IMR-90 (cell line): Measurements from ENCODE around the gene HBEGF. TPM values are rescaled to one million over a fixed set of nuclear protein-coding genes. Genes with fewer than 3 reads are reported as not detected.
A peak's percentile ranks its signal among the peaks of the same experiment; 100 is the strongest.

Experiments used
- ATAC-seq: fragments of 200-7000 bp; cut with Tn5 transposase; 2 replicates; pipeline ENCODE4 v1.9.1; 2020; ENCODE audit warnings: low read depth, mild to moderate bottlenecking, moderate library complexity
- Bru-seq: library from RNA; stranded (reverse); fragments of 400-500 nt; gene quantifications from one replicate; lab custom pipeline; 2021; lab: Mats Ljungman, UMichigan
- BruChase-seq, 2 experiments: library from RNA; stranded (reverse); fragments of 400-500 nt; gene quantifications; one replicate each; lab custom pipeline; 2021; lab: Mats Ljungman, UMichigan
- BruUV-seq: library from RNA; stranded (reverse); fragments of 400-500 nt; replicated peaks from 2 replicates; lab custom pipeline; 2021; lab: Mats Ljungman, UMichigan
- CTCF ChIA-PET: fragments of 300-600 bp; formaldehyde crosslinking; extraction: SDS; loops from one replicate; lab custom pipeline; 2021; ENCODE audit warnings: antibody characterized with exemption; lab: Yijun Ruan, JAX
- POLR2A ChIA-PET: fragments of 300-600 bp; sonication (Branson Sonifier 250); formaldehyde crosslinking; loops from one replicate; lab custom pipeline; 2022; ENCODE audit warnings: antibody characterized with exemption; ENCODE audit not compliant: unreplicated experiment; lab: Charles Lee
- DNase-seq: peaks from one replicate; pipeline ENCODE4 v3.0.0; 2013
- H2AFZ ChIP-seq: replicated peaks from 2 replicates; pipeline ENCODE3; 2013; ENCODE audit warnings: low read length, mild to moderate bottlenecking; ENCODE audit not compliant: poor library complexity
- H2AK5ac ChIP-seq: 2 replicates; pipeline ENCODE4 v1.6.1; 2013; ENCODE audit warnings: low read depth, low read length, inconsistent platforms
- H2AK9ac ChIP-seq: replicated peaks from 2 replicates; pipeline ENCODE3; 2013; ENCODE audit warnings: mild to moderate bottlenecking, low read depth, low read length, moderate library complexity; ENCODE audit not compliant: poor library complexity
- H2BK120ac ChIP-seq: 2 replicates; pipeline ENCODE4 v1.6.1; 2013; ENCODE audit warnings: low read depth, low read length, inconsistent platforms
- H2BK15ac ChIP-seq: 3 replicates; pipeline ENCODE4 v1.6.1; 2013; ENCODE audit warnings: low read depth, low read length, inconsistent platforms
- H2BK20ac ChIP-seq: 2 replicates; pipeline ENCODE4 v1.6.1; 2013; ENCODE audit warnings: low read depth, mild to moderate bottlenecking, inconsistent platforms, low read length, moderate library complexity
- H2BK5ac ChIP-seq: 2 replicates; pipeline ENCODE4 v1.6.1; 2013; ENCODE audit warnings: mild to moderate bottlenecking, low read depth, low read length, inconsistent platforms; ENCODE audit not compliant: poor library complexity, severe bottlenecking
- H3K14ac ChIP-seq: replicated peaks from 2 replicates; pipeline ENCODE4 v1.6.1; 2013; ENCODE audit warnings: low read depth, low read length, inconsistent platforms
- H3K18ac ChIP-seq: 2 replicates; pipeline ENCODE4 v1.6.1; 2013; ENCODE audit warnings: low read depth, low read length, control low read depth
- H3K23ac ChIP-seq: 2 replicates; pipeline ENCODE4 v1.6.1; 2013; ENCODE audit warnings: low read depth, low read length, inconsistent platforms
- H3K27ac ChIP-seq: 2 replicates; pipeline ENCODE4 v1.5.1; 2013; ENCODE audit warnings: mild to moderate bottlenecking, control low read depth, low read length; ENCODE audit not compliant: insufficient read depth
- H3K27me3 ChIP-seq: 2 replicates; pipeline ENCODE4 v1.6.1; 2013; ENCODE audit warnings: low read length; ENCODE audit not compliant: control insufficient read depth, insufficient read depth
- H3K36me3 ChIP-seq: 2 replicates; pipeline ENCODE4 v1.6.1; 2013; ENCODE audit warnings: low read length, mixed read lengths; ENCODE audit not compliant: control insufficient read depth, insufficient read depth
- H3K4ac ChIP-seq: 2 replicates; pipeline ENCODE4 v1.6.1; 2013; ENCODE audit warnings: low read depth, low read length, inconsistent platforms
- H3K4me1 ChIP-seq: 2 replicates; pipeline ENCODE4 v1.6.1; 2013; ENCODE audit warnings: low read length, mixed read lengths; ENCODE audit not compliant: control insufficient read depth, insufficient read depth
- H3K4me2 ChIP-seq: 2 replicates; pipeline ENCODE4 v1.6.1; 2013; ENCODE audit warnings: low read depth, mild to moderate bottlenecking, control low read depth, low read length, moderate library complexity
- H3K4me3 ChIP-seq: 2 replicates; pipeline ENCODE4 v1.5.1; 2013; ENCODE audit warnings: low read depth, mild to moderate bottlenecking, control low read depth, low read length, moderate library complexity; ENCODE audit not compliant: insufficient read depth
- H3K56ac ChIP-seq: 2 replicates; pipeline ENCODE4 v1.6.1; 2013; ENCODE audit warnings: low read length, inconsistent platforms; ENCODE audit not compliant: insufficient read depth; ENCODE audit errors: extremely low read depth
- H3K79me1 ChIP-seq, 2 experiments: 2 replicates each; pipeline ENCODE4 v1.6.1; 2013; ENCODE audit warnings: low read length in 2 of 2, inconsistent platforms in 1 of 2, low read depth in 1 of 2
- H3K9ac ChIP-seq: 2 replicates; pipeline ENCODE4 v1.6.1; 2013; ENCODE audit warnings: low read depth, low read length, control low read depth
- H3K9me1 ChIP-seq: 2 replicates; pipeline ENCODE4 v1.6.1; 2013; ENCODE audit warnings: low read length, inconsistent platforms; ENCODE audit not compliant: insufficient read depth
- H3K9me3 ChIP-seq: 2 replicates; pipeline ENCODE4 v1.6.1; 2013; ENCODE audit warnings: low read length; ENCODE audit not compliant: control insufficient read depth, insufficient read depth
- H4K20me1 ChIP-seq: 2 replicates; pipeline ENCODE4 v1.6.1; 2013; ENCODE audit warnings: low read length, inconsistent platforms; ENCODE audit not compliant: insufficient read depth
- H4K5ac ChIP-seq: 2 replicates; pipeline ENCODE4 v1.6.1; 2013; ENCODE audit warnings: mild to moderate bottlenecking, low read depth, low read length, control low read depth
- H4K8ac ChIP-seq, 2 experiments: 2 replicates each; pipeline ENCODE4 v1.6.1; 2013; ENCODE audit warnings: low read depth in 2 of 2, low read length in 2 of 2, control low read depth in 1 of 2, inconsistent platforms in 1 of 2
- H4K91ac ChIP-seq: 2 replicates; pipeline ENCODE4 v1.6.1; 2013; ENCODE audit warnings: low read depth, low read length, inconsistent platforms; ENCODE audit not compliant: insufficient read depth
- BHLHE40 ChIP-seq: fragments of 150-350 bp; IDR thresholded peaks from 2 replicates; pipeline ENCODE4 v1.6.1; 2016; ENCODE audit warnings: mild to moderate bottlenecking, low read depth, low read length
- CTCF ChIP-seq: conservative IDR thresholded peaks from 2 replicates; pipeline ENCODE4 v1.5.1; 2012; ENCODE audit warnings: mild to moderate bottlenecking, low read depth, low read length, improper control_type of control experiment
- FOS ChIP-seq: fragments of 150-350 bp; IDR thresholded peaks from 2 replicates; pipeline ENCODE4 v1.6.1; 2016; ENCODE audit warnings: low read depth, low read length
- MAZ ChIP-seq: IDR thresholded peaks from 2 replicates; pipeline ENCODE4 v1.6.1; 2012; ENCODE audit warnings: low read depth, mild to moderate bottlenecking, low read length, improper control_type of control experiment, moderate library complexity, borderline replicate concordance
- MXI1 ChIP-seq: IDR thresholded peaks from 2 replicates; pipeline ENCODE4 v1.6.1; 2012; ENCODE audit warnings: low read depth, mild to moderate bottlenecking, low read length, moderate library complexity, borderline replicate concordance
- POLR2A ChIP-seq: IDR thresholded peaks from 2 replicates; pipeline ENCODE4 v1.6.1; 2012; ENCODE audit warnings: mild to moderate bottlenecking, low read depth, low read length
- SMC3 ChIP-seq: fragments of 150-350 bp; IDR thresholded peaks from 2 replicates; pipeline ENCODE4 v1.6.1; 2016; ENCODE audit warnings: low read depth, mild to moderate bottlenecking, antibody characterized with exemption, low read length, moderate library complexity
- WGBS, 2 experiments: methylation state at CpG; one replicate each; pipeline versions ENCODE4 v1.1.5 to v1.1.7; 2013; ENCODE audit warnings: missing lambda C conversion rate in 2 of 2; ENCODE audit not compliant: insufficient read length in 1 of 2; ENCODE audit errors: extremely low coverage in 2 of 2; 5-methylcytosine and 5-hydroxymethylcytosine counted together
- dilution Hi-C: fragments of 300-500 bp; cut with HindIII; formaldehyde crosslinking; loops from one replicate; pipeline ENCODE4 v1.14.3; 2018; ENCODE audit warnings: low sequenced_read_pairs; ENCODE audit not compliant: unreplicated experiment
- in situ Hi-C: fragments of 300-500 bp; cut with MboI; formaldehyde crosslinking; loops from 3 replicates; pipeline ENCODE4 v1.14.3; 2019; ENCODE audit warnings: low sequenced_read_pairs, inconsistent platforms, mixed read lengths
- intact Hi-C: fragments of 100-400 bp; cut with micrococcal nuclease; formaldehyde crosslinking; loops from 2 replicates; pipeline ENCODE4 v1.10.0; 2022
- long read RNA-seq: library from polyadenylated mRNA; unstranded; transcript quantifications from one replicate; pipeline ENCODE4 v2.0.0, GENCODE V29; 2021; ENCODE audit not compliant: unreplicated experiment
- polyA plus RNA-seq, 3 experiments: library from polyadenylated mRNA; depleted of rRNA; stranded (reverse); fragments of >200 nt; gene quantifications; 2 replicates each; pipeline ENCODE4 v1.2.3, GENCODE V29; 2012; ENCODE audit warnings: low replicate concordance in 1 of 3
- total RNA-seq: library from RNA; depleted of rRNA; stranded (reverse); fragments of >200 nt; gene quantifications from 2 replicates; pipeline ENCODE4 v1.2.3, GENCODE V29; 2012; rRNA removed

HBEGF gene
- total RNA-seq, result 18.8 and 26.9 TPM in 2 replicates
- polyA plus RNA-seq (2012; rRNA removed), result 36.1 and 48.7 TPM in 2 replicates
- polyA plus RNA-seq (2012; cell fraction: cytosol; rRNA removed), result 31.0 and 54.1 TPM in 2 replicates
- polyA plus RNA-seq (2012; cell fraction: nucleus; rRNA removed; ENCODE audit: low replicate concordance), result 41.9 and 95.5 TPM in 2 replicates
- percentile 57 among the genes with signal in this experiment for Bru-seq, nascent RNA
- BruChase-seq, experiment 1, labeled RNA remaining after a 6-hour chase, result percentile 29 among the genes with signal in this experiment
- percentile 41 among the genes with signal in this experiment for BruChase-seq, experiment 2, labeled RNA remaining after a 2-hour chase
- long read RNA-seq, partial matches to known transcripts, result 1 of 6 reads
- long read RNA-seq, other reads (novel, unspliced or antisense), result 0 of 6 reads

GRCh38 chr5:140346348-140347221, at the start of gene HBEGF:
Gene HBEGF (minus strand): TSS chr5:140346603. CDS start chr5:140346328, 275 bp downstream.
- in situ Hi-C loops (no loop called here), intact Hi-C loops (loop anchor here (1.0 to 5.0 kb wide), 2 partner anchors 49 to 102 kb away; no protein-coding TSS in a partner anchor), dilution Hi-C loops (no loop called here)
- H3K36me3 ChIP-seq, result peaks cover 5% of the 10 kb centered on the region; the same call in 1 of the 2 replicates
- H3K4ac ChIP-seq, result peak within 1 kb of the TSS; percentile 64
- H2AK5ac ChIP-seq, result peak within 1 kb of the TSS; percentile 42
- 0 out of 2 replicates have a peak, but pooled peaks cover 9% of the 10 kb centered on the region for H4K20me1 ChIP-seq
- ATAC-seq, result peak; percentile 93
- H2BK20ac ChIP-seq, result peak within 1 kb of the TSS; percentile 57; the same call in 1 of the 2 replicates
- peak within 1 kb of the TSS; percentile 74 for H3K4me3 ChIP-seq
- H3K18ac ChIP-seq, result no peak within 1 kb of the TSS
- peak within 1 kb of the TSS; percentile 92 for H2AK9ac ChIP-seq
- peak within 1 kb of the TSS; percentile 19; the same call in 1 of the 2 replicates for H3K56ac ChIP-seq
- 0% methylated on average over 16 of the region's 72 CpGs; no CpG with 5 or more reads in 1 of the 2 experiments for WGBS, 2 experiments
- peak within 1 kb of the TSS; percentile 25 for H2BK5ac ChIP-seq
- H3K23ac ChIP-seq, result peak within 1 kb of the TSS; percentile 79
- BruUV-seq, result no TSS peak
- H3K9ac ChIP-seq, result peak within 1 kb of the TSS; percentile 41
- H3K27ac ChIP-seq, result peak within 1 kb of the TSS; percentile 22; the same call in 1 of the 2 replicates
- ChIA-PET POLR2A (interaction anchor here (0.6 to 1.5 kb wide), 7 partner anchors 11 to 1577 kb away, joined by 3 to 8 read pairs (median 3); partner anchors contain the start of gene DELE1), CTCF (interaction anchor here (0.6 to 11.0 kb wide), 23 partner anchors 9 to 1218 kb away, joined by 3 to 233 read pairs (median 4); partner anchors contain the start of gene PFDN1)
- peak within 1 kb of the TSS; percentile 77 for H3K14ac ChIP-seq
- peaks cover 24 to 43% of the 10 kb centered on the region in 2 experiments for H3K79me1 ChIP-seq
- H2BK120ac ChIP-seq, result peak within 1 kb of the TSS; percentile 52
- TF ChIP-seq BHLHE40 (no peak), MXI1 (0 out of 2 replicates have a peak, but pooled peaks have one; percentile 30), CTCF (peak; percentile 37), SMC3 (no peak), POLR2A (peak; percentile 98), MAZ (peak; percentile 28; the same call in 1 of the 2 replicates), FOS (no peak)
- H4K8ac ChIP-seq, result peak within 1 kb of the TSS; percentile 46 to 52; a peak in 2 of 4 replicates
- H2AFZ ChIP-seq, result peak within 1 kb of the TSS; percentile 90
- H3K9me1 ChIP-seq, result peaks cover 4% of the 10 kb centered on the region; the same call in 1 of the 2 replicates
- no peak within 1 kb of the TSS for H4K5ac ChIP-seq
- no peak within 1 kb of the TSS for H4K91ac ChIP-seq
- H3K9me3 ChIP-seq, result no peaks in the 10 kb centered on the region
- peaks cover 11% of the 10 kb centered on the region for H3K4me1 ChIP-seq
- peak; percentile 63 for DNase-seq
- H3K27me3 ChIP-seq, result no peaks in the 10 kb centered on the region
- no peak within 1 kb of the TSS; the same call in 2 of the 3 replicates for H2BK15ac ChIP-seq
- peak within 1 kb of the TSS; percentile 66 for H3K4me2 ChIP-seq
